ENCODE data around the gene OR51B6.

DNA sequence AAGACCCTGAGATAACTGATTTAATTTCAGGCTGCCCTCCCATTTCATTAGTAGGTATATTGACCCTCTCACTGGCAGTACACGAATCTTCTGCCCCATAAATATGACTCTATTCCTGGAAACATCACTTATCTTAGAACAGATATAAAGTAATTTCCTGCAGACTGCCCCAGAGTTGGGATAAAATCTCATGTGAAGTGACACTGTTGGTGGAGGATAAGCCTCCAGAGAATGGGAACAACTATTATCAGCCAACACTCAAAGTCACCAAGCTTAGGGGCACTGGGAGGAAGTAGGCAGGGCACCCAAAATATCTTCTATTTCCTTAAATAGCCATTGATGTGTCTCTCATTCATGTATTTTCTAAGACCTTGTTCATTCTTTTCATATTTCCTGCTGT lies 16.1 kb upstream of the OR51B6 start:
- TF ChIP-seq, protein P1, sequence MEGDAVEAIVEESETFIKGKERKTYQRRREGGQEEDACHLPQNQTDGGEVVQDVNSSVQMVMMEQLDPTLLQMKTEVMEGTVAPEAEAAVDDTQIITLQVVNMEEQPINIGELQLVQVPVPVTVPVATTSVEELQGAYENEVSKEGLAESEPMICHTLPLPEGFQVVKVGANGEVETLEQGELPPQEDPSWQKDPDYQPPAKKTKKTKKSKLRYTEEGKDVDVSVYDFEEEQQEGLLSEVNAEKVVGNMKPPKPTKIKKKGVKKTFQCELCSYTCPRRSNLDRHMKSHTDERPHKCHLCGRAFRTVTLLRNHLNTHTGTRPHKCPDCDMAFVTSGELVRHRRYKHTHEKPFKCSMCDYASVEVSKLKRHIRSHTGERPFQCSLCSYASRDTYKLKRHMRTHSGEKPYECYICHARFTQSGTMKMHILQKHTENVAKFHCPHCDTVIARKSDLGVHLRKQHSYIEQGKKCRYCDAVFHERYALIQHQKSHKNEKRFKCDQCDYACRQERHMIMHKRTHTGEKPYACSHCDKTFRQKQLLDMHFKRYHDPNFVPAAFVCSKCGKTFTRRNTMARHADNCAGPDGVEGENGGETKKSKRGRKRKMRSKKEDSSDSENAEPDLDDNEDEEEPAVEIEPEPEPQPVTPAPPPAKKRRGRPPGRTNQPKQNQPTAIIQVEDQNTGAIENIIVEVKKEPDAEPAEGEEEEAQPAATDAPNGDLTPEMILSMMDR (IDR thresholded peaks at IDR 0.05; ENCODE audit: extremely low read depth in 1 of 2, insufficient read depth in 1 of 2, low read depth in 1 of 2, low read length in 2 of 2): no peak
- TF ChIP-seq JUN (IDR thresholded peaks at IDR 0.05; ENCODE audit: borderline replicate concordance, insufficient read depth, insufficient read length, low read depth): no peak
- TF ChIP-seq, protein P2, sequence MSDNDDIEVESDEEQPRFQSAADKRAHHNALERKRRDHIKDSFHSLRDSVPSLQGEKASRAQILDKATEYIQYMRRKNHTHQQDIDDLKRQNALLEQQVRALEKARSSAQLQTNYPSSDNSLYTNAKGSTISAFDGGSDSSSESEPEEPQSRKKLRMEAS (IDR thresholded peaks at IDR 0.05; ENCODE audit: insufficient read depth, insufficient read length): no peak
- no peak for TF ChIP-seq EZH2 (IDR thresholded peaks at IDR 0.05; ENCODE audit: borderline replicate concordance, low read depth, low read length, severe bottlenecking)
- no peak for TF ChIP-seq POLR2AphosphoS5 (IDR thresholded peaks at IDR 0.05; ENCODE audit: insufficient read depth, low read depth, low read length)
- TF ChIP-seq POLR2A (IDR thresholded peaks at IDR 0.05; ENCODE audit: low read depth, low read length): no peak
- TF ChIP-seq GATA2 (IDR thresholded peaks at IDR 0.05; ENCODE audit: insufficient read depth, insufficient read length, low read depth, low read length): no peak
